GM23338 (cell line): ENCODE data around the gene SELENBP1.

Source experiments
- CTCF ChIP-seq, 2 experiments: fragments of 200-600 bp in 1 of 2; sonication (generic) in 1 of 2; conservative IDR thresholded peaks; 2 replicates each; pipeline versions ENCODE4 v1.5.1 to v1.6.1; 2016 to 2017; ENCODE audit warnings: antibody characterized with exemption in 2 of 2, low read depth in 2 of 2, mild to moderate bottlenecking in 2 of 2, moderate library complexity in 1 of 2
- EZH2 ChIP-seq: fragments of 200-600 bp; sonication (generic); IDR thresholded peaks from one replicate; pipeline ENCODE4 v1.8.0; 2017; ENCODE audit warnings: antibody characterized with exemption, mild to moderate bottlenecking, low read depth; ENCODE audit not compliant: unreplicated experiment
- EZH2phosphoT487 ChIP-seq: fragments of 200-600 bp; sonication (generic); IDR thresholded peaks from one replicate; pipeline ENCODE4 v1.8.1; 2018; ENCODE audit warnings: antibody characterized with exemption; ENCODE audit not compliant: unreplicated experiment
- POLR2AphosphoS5 ChIP-seq: IDR thresholded peaks from 2 replicates; pipeline ENCODE4 v1.6.1; 2016; ENCODE audit warnings: antibody characterized with exemption, low read depth
- TF ChIP-seq, protein P1 (sequence below): IDR thresholded peaks from one replicate; pipeline ENCODE4 v1.6.1; 2018; ENCODE audit warnings: antibody characterized with exemption; ENCODE audit not compliant: unreplicated experiment

GRCh38 chr1:151327903-151328674, 44.4 kb downstream of the SELENBP1 start:
- TF ChIP-seq CTCF (conservative IDR thresholded peaks at IDR 0.05; ENCODE audit: low read depth in 2 of 2): no peak
- no peak for TF ChIP-seq EZH2
- TF ChIP-seq, protein P1, sequence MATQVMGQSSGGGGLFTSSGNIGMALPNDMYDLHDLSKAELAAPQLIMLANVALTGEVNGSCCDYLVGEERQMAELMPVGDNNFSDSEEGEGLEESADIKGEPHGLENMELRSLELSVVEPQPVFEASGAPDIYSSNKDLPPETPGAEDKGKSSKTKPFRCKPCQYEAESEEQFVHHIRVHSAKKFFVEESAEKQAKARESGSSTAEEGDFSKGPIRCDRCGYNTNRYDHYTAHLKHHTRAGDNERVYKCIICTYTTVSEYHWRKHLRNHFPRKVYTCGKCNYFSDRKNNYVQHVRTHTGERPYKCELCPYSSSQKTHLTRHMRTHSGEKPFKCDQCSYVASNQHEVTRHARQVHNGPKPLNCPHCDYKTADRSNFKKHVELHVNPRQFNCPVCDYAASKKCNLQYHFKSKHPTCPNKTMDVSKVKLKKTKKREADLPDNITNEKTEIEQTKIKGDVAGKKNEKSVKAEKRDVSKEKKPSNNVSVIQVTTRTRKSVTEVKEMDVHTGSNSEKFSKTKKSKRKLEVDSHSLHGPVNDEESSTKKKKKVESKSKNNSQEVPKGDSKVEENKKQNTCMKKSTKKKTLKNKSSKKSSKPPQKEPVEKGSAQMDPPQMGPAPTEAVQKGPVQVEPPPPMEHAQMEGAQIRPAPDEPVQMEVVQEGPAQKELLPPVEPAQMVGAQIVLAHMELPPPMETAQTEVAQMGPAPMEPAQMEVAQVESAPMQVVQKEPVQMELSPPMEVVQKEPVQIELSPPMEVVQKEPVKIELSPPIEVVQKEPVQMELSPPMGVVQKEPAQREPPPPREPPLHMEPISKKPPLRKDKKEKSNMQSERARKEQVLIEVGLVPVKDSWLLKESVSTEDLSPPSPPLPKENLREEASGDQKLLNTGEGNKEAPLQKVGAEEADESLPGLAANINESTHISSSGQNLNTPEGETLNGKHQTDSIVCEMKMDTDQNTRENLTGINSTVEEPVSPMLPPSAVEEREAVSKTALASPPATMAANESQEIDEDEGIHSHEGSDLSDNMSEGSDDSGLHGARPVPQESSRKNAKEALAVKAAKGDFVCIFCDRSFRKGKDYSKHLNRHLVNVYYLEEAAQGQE: no peak
- no peak for TF ChIP-seq POLR2AphosphoS5
- no peak for TF ChIP-seq EZH2phosphoT487
